ENCODE measurements around the gene DUSP22.
A peak's percentile ranks its signal among the peaks of the same experiment; 100 is the strongest.

The DUSP22 gene

GRCh38 chr6:380234-381218 is 88.2 kb downstream of the DUSP22 start:
- Mint-ChIP-seq H3K36me3 (no peaks in the 10 kb centered on the region), H3K4me3 (no peak overlapping the region), H3K4me1 (peaks cover 25% of the 10 kb centered on the region), H3K27ac (no peak overlapping the region), H3K9me3 (no peaks in the 10 kb centered on the region)
- no peak for DNase-seq (ENCODE audit: low spot score in 2 of 2)
- no peak for ATAC-seq

GRCh38 chr6:381742-382461 is 89.6 kb downstream of the DUSP22 start:
- Mint-ChIP-seq H3K4me1 (peaks cover 24% of the 10 kb centered on the region), H3K27ac (no peak overlapping the region), H3K9me3 (no peaks in the 10 kb centered on the region), H3K36me3 (no peaks in the 10 kb centered on the region), H3K4me3 (no peak overlapping the region)
- no peak for ATAC-seq
- no peak for DNase-seq (ENCODE audit: low spot score in 2 of 2)

DNA sequence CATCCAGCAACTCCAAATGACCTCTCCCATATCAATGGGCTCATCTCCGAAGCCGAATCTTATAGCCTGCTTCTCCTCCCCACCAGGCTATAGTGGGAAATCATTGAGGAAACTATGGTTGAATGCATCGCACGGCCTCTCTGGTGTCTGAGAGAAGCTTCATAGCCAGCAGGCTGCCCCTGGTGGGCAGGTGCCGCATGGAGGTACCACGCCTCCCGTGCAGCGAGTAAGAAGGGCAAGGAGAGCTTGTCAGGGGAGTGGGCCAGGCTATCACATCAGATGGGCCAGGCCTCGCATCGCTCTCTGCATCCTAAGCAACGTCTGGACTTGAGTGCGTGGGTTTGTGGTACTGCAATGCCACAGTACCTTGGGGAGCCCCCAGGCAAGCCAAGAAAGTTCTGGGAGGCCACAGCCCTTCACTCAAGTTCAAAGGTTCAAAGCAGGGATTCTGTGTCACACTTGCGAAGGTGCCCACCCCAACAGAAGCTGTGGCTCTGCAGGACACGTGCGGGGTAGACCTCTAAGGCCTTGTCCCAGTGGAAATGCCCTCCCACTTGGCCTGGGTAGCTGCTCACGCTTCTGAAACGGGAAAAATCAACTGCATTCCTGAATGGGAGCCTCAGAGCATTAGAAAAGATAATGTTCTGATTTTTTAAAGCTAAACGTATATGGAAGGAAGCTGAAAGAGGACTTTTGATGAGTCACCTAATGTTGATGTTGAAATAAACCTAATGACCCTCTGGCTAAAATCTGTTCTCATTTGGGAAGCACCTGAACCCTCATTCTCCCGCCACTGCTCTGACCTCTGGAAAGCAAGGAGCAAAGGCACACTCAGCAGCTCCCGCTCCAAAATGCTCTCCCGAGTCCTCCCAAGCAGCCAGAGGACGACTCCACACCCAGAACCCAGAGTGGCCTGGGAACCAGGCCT is 90.9 kb downstream of the DUSP22 start:
- Mint-ChIP-seq H3K27ac (no peak overlapping the region), H3K4me1 (peaks cover 30% of the 10 kb centered on the region), H3K4me3 (no peak overlapping the region), H3K36me3 (no peaks in the 10 kb centered on the region), H3K9me3 (no peaks in the 10 kb centered on the region)
- DNase-seq (ENCODE audit: low spot score in 2 of 2) (no peak), ATAC-seq (no peak)

- no peak overlapping the region for H3K27ac Mint-ChIP-seq
- peaks cover 35% of the 10 kb centered on the region for H3K4me1 Mint-ChIP-seq
- no peaks in the 10 kb centered on the region for H3K36me3 Mint-ChIP-seq
- no peak for DNase-seq (ENCODE audit: low spot score in 2 of 2)
- ATAC-seq: no peak
- H3K9me3 Mint-ChIP-seq: no peaks in the 10 kb centered on the region
- H3K4me3 Mint-ChIP-seq: no peak overlapping the region
These were observed 91.6 kb downstream of the DUSP22 start for GRCh38 chr6:383856-384255.

- DNase-seq (ENCODE audit: low spot score in 2 of 2) (no peak), ATAC-seq (no peak)
- H3K9me3 Mint-ChIP-seq: no peaks in the 10 kb centered on the region
- no peak overlapping the region for H3K4me3 Mint-ChIP-seq
- H3K36me3 Mint-ChIP-seq: peaks cover 4% of the 10 kb centered on the region
- H3K4me1 Mint-ChIP-seq: peaks cover 38% of the 10 kb centered on the region
- no peak overlapping the region for H3K27ac Mint-ChIP-seq
These were observed 92.6 kb downstream of the DUSP22 start for GRCh38 chr6:384898-385297.

GRCh38 chr6:385614-386013 is 93.3 kb downstream of the DUSP22 start:
- Mint-ChIP-seq H3K27ac (no peak overlapping the region), H3K9me3 (no peaks in the 10 kb centered on the region), H3K4me3 (no peak overlapping the region), H3K36me3 (peaks cover 6% of the 10 kb centered on the region), H3K4me1 (peaks cover 40% of the 10 kb centered on the region)
- no peak for DNase-seq (ENCODE audit: low spot score in 2 of 2)
- no peak for ATAC-seq

DNA sequence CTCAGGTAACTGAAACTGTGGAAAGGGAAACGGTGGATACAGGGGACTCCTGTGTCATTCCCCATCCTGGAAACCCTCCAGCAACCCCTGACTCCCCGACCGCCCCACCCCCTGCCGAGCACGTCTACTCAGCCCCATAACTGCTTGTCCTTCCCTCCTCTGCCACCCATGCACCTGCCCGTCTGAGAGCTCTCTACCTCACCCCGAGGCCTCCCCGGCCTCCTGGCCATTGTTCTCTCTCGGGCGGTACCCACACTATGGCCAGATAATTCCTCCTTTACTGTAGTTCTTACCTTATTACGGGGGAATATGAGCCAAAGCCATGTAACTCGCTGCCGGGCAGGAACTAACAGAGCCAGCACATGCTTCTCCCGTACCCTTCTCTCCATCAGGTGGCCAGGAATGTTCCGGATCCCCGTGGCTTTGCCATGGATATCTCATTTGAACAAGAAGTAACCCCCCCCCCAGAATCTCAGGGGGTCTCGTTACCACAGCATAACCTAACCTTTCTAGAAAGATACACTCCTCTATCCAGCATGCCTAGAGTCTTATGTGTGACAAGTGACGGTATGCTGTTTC is 94.5 kb downstream of the DUSP22 start:
- DNase-seq (ENCODE audit: low spot score in 2 of 2): no peak
- Mint-ChIP-seq H3K4me3 (no peak overlapping the region), H3K4me1 (peaks cover 42% of the 10 kb centered on the region), H3K9me3 (no peaks in the 10 kb centered on the region), H3K27ac (peak overlapping the region; percentile 63), H3K36me3 (peaks cover 18% of the 10 kb centered on the region)
- no peak for ATAC-seq

DNA sequence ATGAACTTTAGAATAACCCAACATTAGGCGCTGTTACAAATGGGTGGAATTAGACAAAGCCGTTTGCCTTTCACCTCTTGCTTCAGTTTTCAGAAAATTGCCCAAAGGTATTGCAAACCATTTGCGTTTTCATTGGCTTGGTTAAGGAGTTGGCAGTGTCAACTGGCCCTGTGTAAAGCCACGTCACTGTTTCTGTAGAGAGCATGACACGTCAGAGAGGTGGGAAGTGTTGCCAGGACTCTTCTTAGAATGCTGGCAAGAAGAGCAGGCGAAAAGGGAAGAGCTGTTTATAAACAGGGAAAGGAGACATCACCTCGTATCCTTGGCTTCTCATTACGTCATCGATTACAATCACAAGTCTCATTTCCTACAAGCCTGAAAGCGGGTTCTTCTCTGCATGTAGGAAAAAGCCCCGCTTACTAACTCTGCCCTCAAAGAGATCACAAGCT is 95.0 kb downstream of the DUSP22 start:
- Mint-ChIP-seq H3K9me3 (no peaks in the 10 kb centered on the region), H3K4me1 (peaks cover 37% of the 10 kb centered on the region), H3K27ac (peak overlapping the region; percentile 63), H3K36me3 (peaks cover 23% of the 10 kb centered on the region), H3K4me3 (no peak overlapping the region)
- ATAC-seq (no peak), DNase-seq (ENCODE audit: low spot score in 2 of 2) (no peak)

DNA sequence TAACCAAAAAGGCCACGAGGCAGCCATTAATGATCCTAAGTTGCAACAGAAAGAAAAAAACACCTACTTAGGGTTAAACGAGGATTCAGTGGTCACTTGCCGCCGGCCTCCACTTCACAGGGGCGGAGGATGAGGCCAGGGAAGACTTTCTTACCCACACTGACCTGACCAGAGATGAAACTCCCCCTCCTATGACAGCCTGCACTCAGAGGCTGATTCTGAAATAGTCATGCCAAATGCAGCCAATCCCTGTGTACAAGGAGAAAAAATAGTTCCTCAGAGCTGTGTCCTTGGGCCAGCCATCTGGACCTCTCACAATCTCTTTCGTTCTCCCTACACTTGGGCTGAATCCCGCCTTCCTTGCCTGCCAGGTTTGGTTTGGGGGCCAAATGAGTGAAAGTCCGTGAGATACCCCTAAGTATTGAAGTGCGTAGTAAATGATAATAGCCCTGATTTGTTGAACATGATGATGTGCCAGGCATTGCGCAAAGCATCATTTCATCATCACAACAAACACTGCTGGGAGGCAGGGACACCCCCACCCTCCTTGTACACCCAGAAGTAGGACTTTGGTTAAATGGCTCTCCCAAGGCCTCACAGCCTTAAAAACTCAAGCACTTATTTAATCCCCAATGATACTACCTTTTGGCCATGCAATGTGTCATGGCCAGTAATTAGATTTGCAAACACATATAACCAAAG is 96.1 kb downstream of the DUSP22 start:
- H3K4me3 Mint-ChIP-seq: no peak overlapping the region
- DNase-seq (ENCODE audit: low spot score in 2 of 2) (no peak), ATAC-seq (no peak)
- H3K27ac Mint-ChIP-seq: peak overlapping the region; percentile 12
- H3K4me1 Mint-ChIP-seq: peaks cover 37% of the 10 kb centered on the region
- peaks cover 34% of the 10 kb centered on the region for H3K36me3 Mint-ChIP-seq
- H3K9me3 Mint-ChIP-seq: no peaks in the 10 kb centered on the region

DNA sequence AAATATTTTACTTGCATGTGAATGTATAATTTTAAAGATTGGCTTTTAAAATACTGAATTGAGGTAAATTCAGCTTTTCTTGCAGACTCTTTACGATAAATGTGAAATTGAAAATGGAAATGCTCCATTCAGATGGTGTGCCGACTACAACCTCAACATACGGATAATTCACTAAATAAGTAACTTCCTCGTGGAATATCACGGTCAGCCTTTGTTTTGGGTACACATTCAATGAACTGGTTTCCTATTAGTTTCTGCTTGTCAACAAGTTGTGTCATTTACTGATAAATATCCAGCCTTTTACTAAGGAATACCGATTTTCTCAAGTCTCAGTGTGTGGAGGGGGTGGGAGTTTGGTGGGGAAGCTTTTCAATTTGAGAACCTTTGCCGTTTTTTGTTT is 96.9 kb downstream of the DUSP22 start:
- Mint-ChIP-seq H3K27ac (peak overlapping the region; percentile 99), H3K36me3 (peaks cover 41% of the 10 kb centered on the region), H3K4me1 (peaks cover 45% of the 10 kb centered on the region), H3K4me3 (peak overlapping the region; percentile 96), H3K9me3 (no peaks in the 10 kb centered on the region)
- DNase-seq (ENCODE audit: low spot score in 2 of 2): no peak
- no peak for ATAC-seq

- peaks cover 46% of the 10 kb centered on the region for H3K36me3 Mint-ChIP-seq
- no peaks in the 10 kb centered on the region for H3K9me3 Mint-ChIP-seq
- peaks cover 46% of the 10 kb centered on the region for H3K4me1 Mint-ChIP-seq
- ATAC-seq (peak; percentile 81), DNase-seq (ENCODE audit: low spot score in 2 of 2) (peak in 1 of 2 donors; percentile 67)
- H3K4me3 Mint-ChIP-seq: peak overlapping the region; percentile 96
- peak overlapping the region; percentile 99 for H3K27ac Mint-ChIP-seq
These were observed 97.3 kb downstream of the DUSP22 start for GRCh38 chr6:389622-390021.

GRCh38 chr6:390914-391558 is 98.7 kb downstream of the DUSP22 start:
- H3K9me3 Mint-ChIP-seq: no peaks in the 10 kb centered on the region
- DNase-seq (ENCODE audit: low spot score in 2 of 2) (peak; percentile 57 to 88), ATAC-seq (peak; percentile 51)
- peaks cover 59% of the 10 kb centered on the region for H3K4me1 Mint-ChIP-seq
- peaks cover 60% of the 10 kb centered on the region for H3K36me3 Mint-ChIP-seq
- H3K27ac Mint-ChIP-seq: peak overlapping the region; percentile 99
- H3K4me3 Mint-ChIP-seq: peak overlapping the region; percentile 96

DNA sequence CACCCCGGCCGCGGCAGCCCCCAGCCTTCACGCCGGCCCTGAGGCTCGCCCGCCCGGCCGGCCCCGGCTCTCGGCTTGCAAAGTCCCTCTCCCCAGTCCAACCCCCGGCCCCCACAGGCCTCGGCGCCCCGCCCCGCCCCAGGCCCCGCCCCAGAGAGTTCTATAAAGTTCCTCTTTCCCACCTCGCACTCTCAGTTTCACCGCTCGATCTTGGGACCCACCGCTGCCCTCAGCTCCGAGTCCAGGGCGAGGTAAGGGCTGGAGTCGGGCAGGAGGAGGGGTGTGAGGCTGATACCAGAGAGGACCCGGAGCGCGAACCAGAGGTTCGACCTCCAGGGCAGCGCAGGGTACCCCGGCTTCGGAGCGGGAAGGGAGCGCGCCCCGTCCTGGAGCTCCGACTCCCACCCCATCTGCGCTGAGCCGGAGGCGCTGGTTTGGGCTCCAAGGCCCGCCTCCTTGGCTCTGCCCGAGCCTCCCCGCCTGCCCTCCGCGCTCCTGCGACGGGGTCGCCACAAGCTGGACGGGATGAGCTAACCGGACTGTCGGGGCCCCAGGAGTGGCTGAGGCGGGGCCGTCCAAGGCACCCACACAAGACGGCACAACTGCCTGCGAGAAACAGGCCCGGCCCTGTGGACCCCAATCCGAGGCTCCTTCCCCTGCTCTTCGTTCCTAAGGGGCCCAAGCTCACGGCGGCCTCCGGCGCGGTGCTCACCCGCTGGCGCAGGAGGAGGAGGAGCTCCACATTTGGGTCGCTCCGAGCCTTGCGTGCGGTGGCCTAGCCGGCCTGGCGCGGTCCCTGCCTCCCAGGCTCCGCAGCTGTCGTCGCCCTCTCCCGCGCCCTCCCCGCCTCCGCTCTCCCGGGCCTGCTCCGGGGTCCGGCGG is 99.5 kb downstream of the DUSP22 start, which contains the start of gene IRF4:
Gene IRF4, plus strand, starts transcription at position 194 of the 882 bp plus-strand sequence. CDS start 1,401 bp downstream, outside the sequence.
- Mint-ChIP-seq H3K27ac (peak within 1 kb of the TSS; percentile 99), H3K9me3 (no peaks in the 10 kb centered on the region), H3K4me1 (peaks cover 62% of the 10 kb centered on the region), H3K36me3 (peaks cover 68% of the 10 kb centered on the region), H3K4me3 (peak within 1 kb of the TSS; percentile 96)
- DNase-seq (ENCODE audit: low spot score in 2 of 2) (peak; percentile 60 to 90), ATAC-seq (peak; percentile 69)

Data from stimulated activated effector memory CD8-positive, alpha-beta T cell treated with anti-CD3 and anti-CD28 coated beads, Interleukin-12 subunit alpha, Interleukin-12 subunit beta, amount 100 ng/mL, for 72 hours (primary cell).